Heart left ventricle (tissue), 13 donors: ENCODE data around the gene EPS8.

ENCODE experiments used
- POLR2A ChIP-seq, 2 donors: fragments of 450-650 bp; IDR thresholded peaks; one replicate each; pipeline ENCODE4 v1.6.1; 2017; ENCODE audit warnings: antibody characterized with exemption in 2 of 2, mild to moderate bottlenecking in 2 of 2, moderate library complexity in 2 of 2
- TF ChIP-seq, protein P1 (sequence below), 12 donors: fragments of 200-600 bp; sonication (generic) in 4 of 12; IDR thresholded peaks; one replicate each; pipeline versions ENCODE4 v1.5.0 to v1.8.0; 2018 to 2022; ENCODE audit warnings: antibody characterized with exemption in 12 of 12, mild to moderate bottlenecking in 5 of 12
- donor health status: ischemic (EF 13 %, LVEDD 7.1; RV severe dilation, severe dysfunction).
- donor health status: DM: no; HTN: yes; CAD: no.
- donor health status: DM: no; HTN: no; CAD: no.
- donor health status: ischemic (EF 25% LVEDD 6.9; RV normal size, moderate dysfunction).
- donor health status: ischemic (EF 25% LVEDD 5.7; RV mildly dilated, moderate dysfunction).
- donor health status: ischemic (EF 35%, LVEDD 5.7; RV mildly dilated, moderate dysfunction).
- donor health status: nonischemic (EF 11% LVEDD 7.7; RV severe dilation, severe dysfunction).
- donor health status: DM: yes; HTN: yes; CAD: no.
- donor health status: PGD.
- donor health status: ischemic (EF 29% LVEDD 5.4; RV normal size, mild dysfunction).
- donor health status: nonischemic (EF 23%, LVEDD 6.1; RV moderate dilation, normal function).

DNA sequence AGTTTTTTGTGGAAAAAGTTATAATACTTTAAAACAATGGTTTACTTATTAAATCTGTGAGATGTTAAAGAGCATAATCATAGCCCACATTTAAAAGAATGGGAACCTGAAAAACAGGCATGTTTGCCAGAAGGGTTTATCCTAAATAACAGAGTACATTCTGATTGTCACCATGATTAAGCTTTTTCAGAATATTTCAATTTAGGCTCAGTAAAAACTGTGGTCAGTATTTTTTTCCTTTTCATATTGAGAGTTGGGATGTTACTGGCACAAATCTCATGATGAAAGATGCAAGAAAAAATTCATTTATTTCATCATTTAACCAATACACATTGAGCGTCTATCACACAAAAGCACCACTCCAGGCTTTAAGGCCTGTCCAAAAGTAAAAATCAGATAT is 18.6 kb downstream of the EPS8 start:
- TF ChIP-seq, protein P1, sequence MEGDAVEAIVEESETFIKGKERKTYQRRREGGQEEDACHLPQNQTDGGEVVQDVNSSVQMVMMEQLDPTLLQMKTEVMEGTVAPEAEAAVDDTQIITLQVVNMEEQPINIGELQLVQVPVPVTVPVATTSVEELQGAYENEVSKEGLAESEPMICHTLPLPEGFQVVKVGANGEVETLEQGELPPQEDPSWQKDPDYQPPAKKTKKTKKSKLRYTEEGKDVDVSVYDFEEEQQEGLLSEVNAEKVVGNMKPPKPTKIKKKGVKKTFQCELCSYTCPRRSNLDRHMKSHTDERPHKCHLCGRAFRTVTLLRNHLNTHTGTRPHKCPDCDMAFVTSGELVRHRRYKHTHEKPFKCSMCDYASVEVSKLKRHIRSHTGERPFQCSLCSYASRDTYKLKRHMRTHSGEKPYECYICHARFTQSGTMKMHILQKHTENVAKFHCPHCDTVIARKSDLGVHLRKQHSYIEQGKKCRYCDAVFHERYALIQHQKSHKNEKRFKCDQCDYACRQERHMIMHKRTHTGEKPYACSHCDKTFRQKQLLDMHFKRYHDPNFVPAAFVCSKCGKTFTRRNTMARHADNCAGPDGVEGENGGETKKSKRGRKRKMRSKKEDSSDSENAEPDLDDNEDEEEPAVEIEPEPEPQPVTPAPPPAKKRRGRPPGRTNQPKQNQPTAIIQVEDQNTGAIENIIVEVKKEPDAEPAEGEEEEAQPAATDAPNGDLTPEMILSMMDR (IDR thresholded peaks at IDR 0.05): no peak
- no peak for TF ChIP-seq POLR2A (IDR thresholded peaks at IDR 0.05)
